Measurements from ENCODE around the gene MTARC2.

GRCh38 chr1:220732137-220732536 is 16.0 kb upstream of the MTARC2 start:
- no peak for TF ChIP-seq CTCF (IDR thresholded peaks at IDR 0.05; ENCODE audit: low read length)
- no peak for TF ChIP-seq EZH2 (IDR thresholded peaks at IDR 0.05; ENCODE audit: borderline replicate concordance, low read length)
